ENCODE data around the gene CD93. TPM values are rescaled to one million over a fixed set of nuclear protein-coding genes. Genes with fewer than 3 reads are reported as not detected.

CD93 gene
- total RNA-seq, 1 donor from 2014 or later, result 0.02 TPM

- no peak for DNase-seq (ENCODE audit: low read depth)
- H3K4me2 ChIP-seq (ENCODE audit: low read length), result no peak within 1 kb of the TSS
- peaks cover 12% of the 10 kb centered on the region for H3K4me1 Mint-ChIP-seq (ENCODE audit: low read depth, unreplicated experiment)
- H2AFZ ChIP-seq (ENCODE audit: low read depth, low read length), result no peak within 1 kb of the TSS
- TF ChIP-seq, protein P1, sequence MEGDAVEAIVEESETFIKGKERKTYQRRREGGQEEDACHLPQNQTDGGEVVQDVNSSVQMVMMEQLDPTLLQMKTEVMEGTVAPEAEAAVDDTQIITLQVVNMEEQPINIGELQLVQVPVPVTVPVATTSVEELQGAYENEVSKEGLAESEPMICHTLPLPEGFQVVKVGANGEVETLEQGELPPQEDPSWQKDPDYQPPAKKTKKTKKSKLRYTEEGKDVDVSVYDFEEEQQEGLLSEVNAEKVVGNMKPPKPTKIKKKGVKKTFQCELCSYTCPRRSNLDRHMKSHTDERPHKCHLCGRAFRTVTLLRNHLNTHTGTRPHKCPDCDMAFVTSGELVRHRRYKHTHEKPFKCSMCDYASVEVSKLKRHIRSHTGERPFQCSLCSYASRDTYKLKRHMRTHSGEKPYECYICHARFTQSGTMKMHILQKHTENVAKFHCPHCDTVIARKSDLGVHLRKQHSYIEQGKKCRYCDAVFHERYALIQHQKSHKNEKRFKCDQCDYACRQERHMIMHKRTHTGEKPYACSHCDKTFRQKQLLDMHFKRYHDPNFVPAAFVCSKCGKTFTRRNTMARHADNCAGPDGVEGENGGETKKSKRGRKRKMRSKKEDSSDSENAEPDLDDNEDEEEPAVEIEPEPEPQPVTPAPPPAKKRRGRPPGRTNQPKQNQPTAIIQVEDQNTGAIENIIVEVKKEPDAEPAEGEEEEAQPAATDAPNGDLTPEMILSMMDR (IDR thresholded peaks at IDR 0.05; ENCODE audit: insufficient read depth, low read depth, low read length), result no peak
- no peak for TF ChIP-seq EZH2 (IDR thresholded peaks at IDR 0.05; ENCODE audit: insufficient read depth, low read length)
- no peaks in the 10 kb centered on the region for H3K36me3 ChIP-seq (ENCODE audit: insufficient read depth, low read length)
- no peak within 1 kb of the TSS for H3K27ac Mint-ChIP-seq (ENCODE audit: unreplicated experiment)
- no peaks in the 10 kb centered on the region for H3K79me2 ChIP-seq (ENCODE audit: insufficient read depth, low read length)
- H3K9ac ChIP-seq (ENCODE audit: low read length), result no peak within 1 kb of the TSS
- peaks cover 7% of the 10 kb centered on the region for H3K9me3 Mint-ChIP-seq (ENCODE audit: unreplicated experiment)
- H3K4me3 ChIP-seq (ENCODE audit: insufficient read depth, low read depth, low read length), result no peak within 1 kb of the TSS
- no peak for FAIRE-seq
- peaks cover 1% of the 10 kb centered on the region for H3K36me3 Mint-ChIP-seq (ENCODE audit: low read depth, unreplicated experiment)
- no peaks in the 10 kb centered on the region for H4K20me1 ChIP-seq (ENCODE audit: insufficient read depth, low read length)
- no peak within 1 kb of the TSS for H3K4me3 Mint-ChIP-seq (ENCODE audit: unreplicated experiment)
- peaks cover 76% of the 10 kb centered on the region for H3K27me3 Mint-ChIP-seq (ENCODE audit: low read depth, unreplicated experiment)
- H3K27me3 ChIP-seq (ENCODE audit: insufficient read depth, low read length), result peaks cover 10% of the 10 kb centered on the region
- no peaks in the 10 kb centered on the region for H3K4me1 ChIP-seq (ENCODE audit: insufficient read depth, low read length)
- no peaks in the 10 kb centered on the region for H3K9me3 ChIP-seq (ENCODE audit: insufficient read depth, low read depth, low read length)
- no peak within 1 kb of the TSS for H3K27ac ChIP-seq (ENCODE audit: low read depth, low read length)
Observed at GRCh38 chr20:23034721-23035671, 51.1 kb downstream of the CD93 start, which contains the start of gene SSTR4. Gene SSTR4 (plus strand): TSS chr20:23035312. CDS start chr20:23035484, 172 bp downstream.

GRCh38 chr20:23033918-23034317 is 52.2 kb downstream of the CD93 start:
- Histone ChIP-seq H3K9ac (ENCODE audit: low read length) (no peak overlapping the region), H3K4me2 (ENCODE audit: low read length) (no peak overlapping the region), H3K36me3 (ENCODE audit: insufficient read depth, low read length) (no peaks in the 10 kb centered on the region), H4K20me1 (ENCODE audit: insufficient read depth, low read length) (no peaks in the 10 kb centered on the region), H3K4me1 (ENCODE audit: insufficient read depth, low read length) (no peaks in the 10 kb centered on the region), H3K27ac (ENCODE audit: low read depth, low read length) (no peak overlapping the region), H3K4me3 (ENCODE audit: insufficient read depth, low read depth, low read length) (no peak overlapping the region), H3K9me3 (ENCODE audit: insufficient read depth, low read depth, low read length) (no peaks in the 10 kb centered on the region), H3K27me3 (ENCODE audit: insufficient read depth, low read length) (peaks cover 10% of the 10 kb centered on the region), H3K79me2 (ENCODE audit: insufficient read depth, low read length) (no peaks in the 10 kb centered on the region), H2AFZ (ENCODE audit: low read depth, low read length) (no peak overlapping the region)
- Mint-ChIP-seq H3K4me1 (ENCODE audit: low read depth, unreplicated experiment) (peaks cover 1% of the 10 kb centered on the region), H3K27me3 (ENCODE audit: low read depth, unreplicated experiment) (peaks cover 77% of the 10 kb centered on the region), H3K9me3 (ENCODE audit: unreplicated experiment) (peaks cover 7% of the 10 kb centered on the region), H3K4me3 (ENCODE audit: unreplicated experiment) (no peak overlapping the region), H3K36me3 (ENCODE audit: low read depth, unreplicated experiment) (peaks cover 1% of the 10 kb centered on the region), H3K27ac (ENCODE audit: unreplicated experiment) (no peak overlapping the region)
- FAIRE-seq (no peak), DNase-seq (ENCODE audit: low read depth) (no peak)
- TF ChIP-seq, protein P1 (IDR thresholded peaks at IDR 0.05; ENCODE audit: insufficient read depth, low read depth, low read length), result no peak
- TF ChIP-seq EZH2 (IDR thresholded peaks at IDR 0.05; ENCODE audit: insufficient read depth, low read length), result no peak

DNA sequence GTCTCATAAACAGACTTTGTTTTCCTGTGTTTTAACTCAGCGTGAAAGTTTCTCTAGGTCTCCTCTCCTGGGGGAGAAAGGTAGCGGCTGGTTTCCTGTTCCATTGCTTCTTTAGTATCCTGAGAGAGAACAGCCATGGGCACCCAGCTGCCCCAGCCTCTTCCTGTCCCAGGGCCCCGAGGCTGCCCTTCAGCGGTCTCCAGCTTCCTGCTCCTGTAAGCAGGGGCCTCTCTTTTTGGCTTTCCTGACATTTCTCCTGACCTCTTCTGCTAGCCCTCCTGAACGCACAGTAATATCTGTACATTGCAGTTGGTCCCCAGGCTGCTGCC is 53.4 kb downstream of the CD93 start:
- Mint-ChIP-seq H3K9me3 (ENCODE audit: unreplicated experiment) (peaks cover 6% of the 10 kb centered on the region), H3K4me3 (ENCODE audit: unreplicated experiment) (no peak overlapping the region), H3K36me3 (ENCODE audit: low read depth, unreplicated experiment) (peaks cover 1% of the 10 kb centered on the region), H3K27ac (ENCODE audit: unreplicated experiment) (no peak overlapping the region), H3K4me1 (ENCODE audit: low read depth, unreplicated experiment) (no peaks in the 10 kb centered on the region), H3K27me3 (ENCODE audit: low read depth, unreplicated experiment) (peaks cover 73% of the 10 kb centered on the region)
- no peak overlapping the region for H2AFZ ChIP-seq (ENCODE audit: low read depth, low read length)
- no peak overlapping the region for H3K27ac ChIP-seq (ENCODE audit: low read depth, low read length)
- no peak for FAIRE-seq
- no peak for DNase-seq (ENCODE audit: low read depth)
- H3K36me3 ChIP-seq (ENCODE audit: insufficient read depth, low read length), result no peaks in the 10 kb centered on the region
- no peaks in the 10 kb centered on the region for H3K9me3 ChIP-seq (ENCODE audit: insufficient read depth, low read depth, low read length)
- H3K4me1 ChIP-seq (ENCODE audit: insufficient read depth, low read length), result no peaks in the 10 kb centered on the region
- no peak overlapping the region for H3K4me2 ChIP-seq (ENCODE audit: low read length)
- no peaks in the 10 kb centered on the region for H4K20me1 ChIP-seq (ENCODE audit: insufficient read depth, low read length)
- no peak overlapping the region for H3K4me3 ChIP-seq (ENCODE audit: insufficient read depth, low read depth, low read length)
- no peaks in the 10 kb centered on the region for H3K79me2 ChIP-seq (ENCODE audit: insufficient read depth, low read length)
- H3K9ac ChIP-seq (ENCODE audit: low read length), result no peak overlapping the region
- H3K27me3 ChIP-seq (ENCODE audit: insufficient read depth, low read length), result peaks cover 4% of the 10 kb centered on the region
- TF ChIP-seq, protein P1 (IDR thresholded peaks at IDR 0.05; ENCODE audit: insufficient read depth, low read depth, low read length), result no peak
- no peak for TF ChIP-seq EZH2 (IDR thresholded peaks at IDR 0.05; ENCODE audit: insufficient read depth, low read length)

All from astrocyte (in vitro differentiated cells and primary cell).